K562 (cell line): ENCODE measurements around the gene MYMX. TPM values are rescaled to one million over a fixed set of nuclear protein-coding genes. Genes with fewer than 3 reads are reported as not detected.

Experiments
- BRD9 ChIP-seq: fragments of 450-650 bp; IDR thresholded peaks from 2 replicates; pipeline ENCODE4 v1.6.1; 2018; ENCODE audit warnings: low read depth; ENCODE audit not compliant: partially characterized antibody
- CBX5 ChIP-seq: IDR thresholded peaks from 2 replicates; pipeline ENCODE4 v1.6.1; 2014; ENCODE audit warnings: low read depth, borderline replicate concordance
- CHD2 ChIP-seq: IDR thresholded peaks from 2 replicates; pipeline ENCODE4 v1.6.1; 2011; ENCODE audit warnings: low read depth, low read length
- EP300 ChIP-seq: IDR thresholded peaks from 2 replicates; pipeline ENCODE4 v1.6.1; 2012; ENCODE audit warnings: low read length, improper control_type of control experiment
- FOXJ3 ChIP-seq: sonication (generic); formaldehyde crosslinking; IDR thresholded peaks from 2 replicates; pipeline ENCODE4 v1.4.0; 2020; ENCODE audit warnings: mild to moderate bottlenecking, missing genetic modification reagents
- GATAD2A ChIP-seq: fragments of 450-650 bp; IDR thresholded peaks from 2 replicates; pipeline ENCODE4 v1.6.1; 2017
- ILK ChIP-seq: fragments of 450-650 bp; IDR thresholded peaks from 2 replicates; pipeline ENCODE4 v1.6.1; 2016; ENCODE audit warnings: missing genetic modification characterization, low read depth, mild to moderate bottlenecking, missing compliant biosample characterization, moderate library complexity, borderline replicate concordance
- KAT7 ChIP-seq: sonication (generic); formaldehyde crosslinking; IDR thresholded peaks from 2 replicates; pipeline ENCODE4 v1.8.0; 2022; ENCODE audit warnings: missing genetic modification reagents, mild to moderate bottlenecking, borderline replicate concordance
- MYC ChIP-seq, 2 experiments: fragments of 250-450 bp in 1 of 2; sonication (Bioruptor Pico) in 1 of 2; IDR thresholded peaks; 2 replicates each; pipeline versions ENCODE4 v1.5.1 to v1.6.1; 2012 to 2021; ENCODE audit warnings: low read depth in 2 of 2, borderline replicate concordance in 1 of 2, improper control_type of control experiment in 1 of 2, low read length in 1 of 2, mild to moderate bottlenecking in 1 of 2, moderate library complexity in 1 of 2
- NFE2 ChIP-seq: IDR thresholded peaks from 2 replicates; pipeline ENCODE4 v1.6.1; 2014; ENCODE audit warnings: antibody characterized with exemption, low read depth
- POLR2G ChIP-seq: fragments of 200-400 bp; formaldehyde crosslinking; IDR thresholded peaks from 2 replicates; pipeline ENCODE4 v1.6.1; 2017; ENCODE audit warnings: low read depth, mild to moderate bottlenecking, antibody characterized with exemption, low read length, moderate library complexity
- RBM14 ChIP-seq: fragments of 200-400 bp; formaldehyde crosslinking; IDR thresholded peaks from 2 replicates; pipeline ENCODE4 v1.6.1; 2018; ENCODE audit warnings: low read depth, mild to moderate bottlenecking, low read length, moderate library complexity, borderline replicate concordance; ENCODE audit not compliant: insufficient read depth
- RHOXF2B ChIP-seq: fragments of 250-450 bp; sonication (Bioruptor Pico); conservative IDR thresholded peaks from 2 replicates; pipeline ENCODE4 v1.5.1; 2021
- WHSC1 ChIP-seq: IDR thresholded peaks from one replicate; pipeline ENCODE4 v1.6.1; 2012; ENCODE audit warnings: low read length, control low read depth, inconsistent platforms
- polyA plus RNA-seq, 8 experiments: library from polyadenylated mRNA; depleted of rRNA in 4 of 8; stranded (reverse) in 5 of 8; unstranded in 3 of 8; fragments of >200 nt; fragmentation: Nextera tagmentation in 2 of 8; fragmentation: Illumina TruSeq in 1 of 8; extraction: Ambion mirVana in 2 of 8; extraction: Trizol in 1 of 8; gene quantifications; 2 replicates each; pipeline versions ENCODE4 v1.2.1 to v1.2.3, GENCODE V29; 2011 to 2014; ENCODE audit warnings: inconsistent platforms in 1 of 8, missing spikeins in 1 of 8
- total RNA-seq, 7 experiments: library from RNA; depleted of rRNA in 6 of 7; stranded (reverse); fragments of >200 nt in 6 of 7; fragmentation: Illumina TruSeq in 2 of 7; extraction: Trizol in 2 of 7; gene quantifications; 2 replicates each; pipeline versions ENCODE4 v1.2.1 to v1.2.3, GENCODE V29; 2011 to 2021; ENCODE audit warnings: low replicate concordance in 1 of 7
- TF ChIP-seq, protein P1 (sequence below), 2 experiments: IDR thresholded peaks; 2 replicates each; pipeline ENCODE4 v1.6.1; 2012; ENCODE audit warnings: improper control_type of control experiment in 2 of 2, low read depth in 2 of 2, low read length in 2 of 2, borderline replicate concordance in 1 of 2
- TF ChIP-seq, protein P2 (sequence below), 2 experiments: fragments of 200-800 bp in 1 of 2; sonication (Bioruptor generic) in 1 of 2; sonication (generic) in 1 of 2; formaldehyde crosslinking in 1 of 2; IDR thresholded peaks in 1 of 2; conservative IDR thresholded peaks in 1 of 2; 2 replicates each; pipeline versions ENCODE4 v1.5.0 to v1.6.1; 2016 to 2020; ENCODE audit warnings: missing compliant biosample characterization in 1 of 2, missing genetic modification characterization in 1 of 2, missing genetic modification reagents in 1 of 2
- TF ChIP-seq, protein P3 (sequence below): fragments of 450-650 bp; IDR thresholded peaks from 2 replicates; pipeline ENCODE4 v1.6.1; 2018; ENCODE audit not compliant: partially characterized antibody

The MYMX gene
- total and polyA plus RNA-seq, 9 of the 15 experiments (the other 6 are each of a cell fraction or from before 2014, with no cell fraction given): 0.12 TPM; not detected in 8

DNA sequence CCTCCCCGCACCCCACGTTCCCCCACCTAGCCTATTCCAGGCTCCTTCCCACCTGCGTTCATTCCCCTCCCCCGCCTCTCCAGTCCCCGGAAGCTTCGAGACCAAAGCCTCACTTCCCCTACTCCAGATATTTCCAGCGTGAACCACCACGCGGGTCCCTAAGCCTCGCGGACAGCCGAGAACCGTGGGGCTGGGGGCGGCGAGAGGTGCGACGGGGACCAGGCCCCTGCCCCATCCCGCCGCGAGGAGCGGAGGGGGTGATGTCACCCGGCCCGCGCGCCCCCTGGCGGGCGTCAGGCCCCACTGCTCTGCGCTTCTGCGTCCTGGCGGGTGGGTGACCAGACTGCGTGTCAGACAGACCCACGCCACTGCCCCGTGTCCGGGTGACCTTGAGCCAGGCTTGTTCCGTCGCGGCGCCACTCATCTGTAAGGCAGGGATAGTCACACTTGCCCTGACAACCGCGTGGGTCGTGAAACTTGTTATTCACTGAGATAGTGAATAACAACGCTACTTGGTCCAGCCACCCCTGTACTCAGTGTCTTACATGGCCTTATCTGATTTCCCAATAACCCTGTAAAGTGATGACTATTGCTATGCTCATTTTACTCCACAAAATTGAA, 21.2 kb downstream of the MYMX start (continued):
- peak; percentile 88 for TF ChIP-seq MYC (IDR thresholded peaks at IDR 0.05; ENCODE audit: low read depth, low read length)
- TF ChIP-seq MYC (CRISPR knock-in tag; IDR thresholded peaks at IDR 0.05; ENCODE audit: borderline replicate concordance, low read depth): no peak
- TF ChIP-seq WHSC1: no peak
- peak; percentile 78 for TF ChIP-seq BRD9
- peak; percentile 97 for TF ChIP-seq GATAD2A
- TF ChIP-seq FOXJ3 (CRISPR knock-in tag): no peak
- TF ChIP-seq KAT7 (CRISPR knock-in tag): peak; percentile 91; the same call in 1 of the 2 replicates
- TF ChIP-seq, protein P1, sequence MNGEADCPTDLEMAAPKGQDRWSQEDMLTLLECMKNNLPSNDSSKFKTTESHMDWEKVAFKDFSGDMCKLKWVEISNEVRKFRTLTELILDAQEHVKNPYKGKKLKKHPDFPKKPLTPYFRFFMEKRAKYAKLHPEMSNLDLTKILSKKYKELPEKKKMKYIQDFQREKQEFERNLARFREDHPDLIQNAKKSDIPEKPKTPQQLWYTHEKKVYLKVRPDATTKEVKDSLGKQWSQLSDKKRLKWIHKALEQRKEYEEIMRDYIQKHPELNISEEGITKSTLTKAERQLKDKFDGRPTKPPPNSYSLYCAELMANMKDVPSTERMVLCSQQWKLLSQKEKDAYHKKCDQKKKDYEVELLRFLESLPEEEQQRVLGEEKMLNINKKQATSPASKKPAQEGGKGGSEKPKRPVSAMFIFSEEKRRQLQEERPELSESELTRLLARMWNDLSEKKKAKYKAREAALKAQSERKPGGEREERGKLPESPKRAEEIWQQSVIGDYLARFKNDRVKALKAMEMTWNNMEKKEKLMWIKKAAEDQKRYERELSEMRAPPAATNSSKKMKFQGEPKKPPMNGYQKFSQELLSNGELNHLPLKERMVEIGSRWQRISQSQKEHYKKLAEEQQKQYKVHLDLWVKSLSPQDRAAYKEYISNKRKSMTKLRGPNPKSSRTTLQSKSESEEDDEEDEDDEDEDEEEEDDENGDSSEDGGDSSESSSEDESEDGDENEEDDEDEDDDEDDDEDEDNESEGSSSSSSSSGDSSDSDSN (IDR thresholded peaks at IDR 0.05; ENCODE audit: borderline replicate concordance in 1 of 2, low read depth in 2 of 2, low read length in 2 of 2): peak in 1 of 2 experiments; percentile 35; a peak in 1 of 4 replicates
- peak; percentile 91 for TF ChIP-seq POLR2G
- TF ChIP-seq RBM14: 0 out of 2 replicates have a peak, but pooled peaks have one; percentile 44
- TF ChIP-seq, protein P2, sequence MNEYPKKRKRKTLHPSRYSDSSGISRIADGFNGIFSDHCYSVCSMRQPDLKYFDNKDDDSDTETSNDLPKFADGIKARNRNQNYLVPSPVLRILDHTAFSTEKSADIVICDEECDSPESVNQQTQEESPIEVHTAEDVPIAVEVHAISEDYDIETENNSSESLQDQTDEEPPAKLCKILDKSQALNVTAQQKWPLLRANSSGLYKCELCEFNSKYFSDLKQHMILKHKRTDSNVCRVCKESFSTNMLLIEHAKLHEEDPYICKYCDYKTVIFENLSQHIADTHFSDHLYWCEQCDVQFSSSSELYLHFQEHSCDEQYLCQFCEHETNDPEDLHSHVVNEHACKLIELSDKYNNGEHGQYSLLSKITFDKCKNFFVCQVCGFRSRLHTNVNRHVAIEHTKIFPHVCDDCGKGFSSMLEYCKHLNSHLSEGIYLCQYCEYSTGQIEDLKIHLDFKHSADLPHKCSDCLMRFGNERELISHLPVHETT (CRISPR knock-in tag; conservative IDR thresholded peaks at IDR 0.05 in 1 of 2, IDR thresholded peaks at IDR 0.05 in 1 of 2): no peak
- no peak for TF ChIP-seq ILK
- TF ChIP-seq, protein P3, sequence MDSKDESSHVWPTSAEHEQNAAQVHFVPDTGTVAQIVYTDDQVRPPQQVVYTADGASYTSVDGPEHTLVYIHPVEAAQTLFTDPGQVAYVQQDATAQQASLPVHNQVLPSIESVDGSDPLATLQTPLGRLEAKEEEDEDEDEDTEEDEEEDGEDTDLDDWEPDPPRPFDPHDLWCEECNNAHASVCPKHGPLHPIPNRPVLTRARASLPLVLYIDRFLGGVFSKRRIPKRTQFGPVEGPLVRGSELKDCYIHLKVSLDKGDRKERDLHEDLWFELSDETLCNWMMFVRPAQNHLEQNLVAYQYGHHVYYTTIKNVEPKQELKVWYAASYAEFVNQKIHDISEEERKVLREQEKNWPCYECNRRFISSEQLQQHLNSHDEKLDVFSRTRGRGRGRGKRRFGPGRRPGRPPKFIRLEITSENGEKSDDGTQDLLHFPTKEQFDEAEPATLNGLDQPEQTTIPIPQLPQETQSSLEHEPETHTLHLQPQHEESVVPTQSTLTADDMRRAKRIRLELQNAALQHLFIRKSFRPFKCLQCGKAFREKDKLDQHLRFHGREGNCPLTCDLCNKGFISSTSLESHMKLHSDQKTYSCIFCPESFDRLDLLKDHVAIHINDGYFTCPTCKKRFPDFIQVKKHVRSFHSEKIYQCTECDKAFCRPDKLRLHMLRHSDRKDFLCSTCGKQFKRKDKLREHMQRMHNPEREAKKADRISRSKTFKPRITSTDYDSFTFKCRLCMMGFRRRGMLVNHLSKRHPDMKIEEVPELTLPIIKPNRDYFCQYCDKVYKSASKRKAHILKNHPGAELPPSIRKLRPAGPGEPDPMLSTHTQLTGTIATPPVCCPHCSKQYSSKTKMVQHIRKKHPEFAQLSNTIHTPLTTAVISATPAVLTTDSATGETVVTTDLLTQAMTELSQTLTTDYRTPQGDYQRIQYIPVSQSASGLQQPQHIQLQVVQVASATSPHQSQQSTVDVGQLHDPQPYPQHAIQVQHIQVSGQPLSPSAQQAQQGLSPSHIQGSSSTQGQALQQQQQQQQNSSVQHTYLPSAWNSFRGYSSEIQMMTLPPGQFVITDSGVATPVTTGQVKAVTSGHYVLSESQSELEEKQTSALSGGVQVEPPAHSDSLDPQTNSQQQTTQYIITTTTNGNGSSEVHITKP: peak; percentile 82
- peak; percentile 8; the same call in 1 of the 2 replicates for TF ChIP-seq EP300
- 0 out of 2 replicates have a peak, but pooled peaks have one; percentile 19 for TF ChIP-seq CBX5
- 0 out of 2 replicates have a peak, but pooled peaks have one; percentile 12 for TF ChIP-seq CHD2
- TF ChIP-seq NFE2: no peak
- 0 out of 2 replicates have a peak, but pooled peaks have one; percentile 53 for TF ChIP-seq RHOXF2B (CRISPR knock-in tag)
